Skeletal muscle satellite cell (primary cell): ENCODE measurements around the gene CGB8.
A peak's percentile ranks its signal among the peaks of the same experiment; 100 is the strongest.
"Not testable (repeated sequence)": the region's sequence is repeated elsewhere in the genome, so short reads cannot be mapped to it uniquely, and the experiment has no call there.

Experiments used
- H3K27me3 ChIP-seq: 2 replicates; pipeline ENCODE4 v1.7.0; 2013; ENCODE audit warnings: low read length; ENCODE audit not compliant: control insufficient read depth, insufficient read depth
- H3K36me3 ChIP-seq: 2 replicates; pipeline ENCODE4 v1.7.0; 2013; ENCODE audit warnings: mild to moderate bottlenecking, control low read depth, low read length; ENCODE audit not compliant: insufficient read depth
- H3K4me1 ChIP-seq: 2 replicates; pipeline ENCODE4 v1.7.0; 2013; ENCODE audit warnings: low read length; ENCODE audit not compliant: control insufficient read depth, insufficient read depth
- H3K4me2 ChIP-seq: 2 replicates; pipeline ENCODE4 v1.7.0; 2013; ENCODE audit warnings: mild to moderate bottlenecking, low read length
- H3K4me3 ChIP-seq: 2 replicates; pipeline ENCODE4 v1.7.0; 2013; ENCODE audit warnings: low read length
- H3K9ac ChIP-seq: 2 replicates; pipeline ENCODE4 v1.7.0; 2013; ENCODE audit warnings: mild to moderate bottlenecking, low read depth, low read length, moderate library complexity
- H3K9me3 ChIP-seq: replicated peaks from 2 replicates; pipeline ENCODE4 v1.7.0; 2013; ENCODE audit warnings: mild to moderate bottlenecking, control low read depth, low read length

The CGB8 gene

GRCh38 chr19:49022116-49022515 lies 26.8 kb downstream of the CGB8 start:
- Histone ChIP-seq H3K27me3 (no peaks in the 10 kb centered on the region), H3K9me3 (no peaks in the 10 kb centered on the region), H3K9ac (no peak overlapping the region), H3K4me2 (no peak overlapping the region), H3K4me3 (no peak overlapping the region), H3K36me3 (no peaks in the 10 kb centered on the region), H3K4me1 (peaks cover 24% of the 10 kb centered on the region)

- Histone ChIP-seq H3K27me3 (no peaks in the 10 kb centered on the region), H3K4me3 (no peak overlapping the region), H3K4me1 (peaks cover 24% of the 10 kb centered on the region), H3K4me2 (no peak overlapping the region), H3K36me3 (no peaks in the 10 kb centered on the region), H3K9me3 (no peaks in the 10 kb centered on the region), H3K9ac (no peak overlapping the region)
These were observed 27.7 kb downstream of the CGB8 start for GRCh38 chr19:49020931-49021895.

- Histone ChIP-seq H3K4me1 (peaks cover 21% of the 10 kb centered on the region), H3K27me3 (no peaks in the 10 kb centered on the region), H3K36me3 (peaks cover 7% of the 10 kb centered on the region), H3K9ac (no peak overlapping the region), H3K4me2 (no peak overlapping the region), H3K4me3 (no peak overlapping the region), H3K9me3 (no peaks in the 10 kb centered on the region)
These were observed 28.6 kb downstream of the CGB8 start for GRCh38 chr19:49020342-49020741.

GRCh38 chr19:49019242-49019932 lies 29.5 kb downstream of the CGB8 start:
- no peaks in the 10 kb centered on the region for H3K9me3 ChIP-seq
- H3K4me1 ChIP-seq = peaks cover 21% of the 10 kb centered on the region
- peak overlapping the region; percentile 59 for H3K9ac ChIP-seq
- H3K36me3 ChIP-seq = peaks cover 16% of the 10 kb centered on the region
- no peaks in the 10 kb centered on the region for H3K27me3 ChIP-seq
- peak overlapping the region; percentile 93 for H3K4me2 ChIP-seq
- H3K4me3 ChIP-seq = peak overlapping the region; percentile 68

- Histone ChIP-seq H3K4me3 (peak overlapping the region; percentile 68), H3K36me3 (peaks cover 23% of the 10 kb centered on the region), H3K4me2 (peak overlapping the region; percentile 93), H3K9ac (peak overlapping the region; percentile 59), H3K4me1 (peaks cover 21% of the 10 kb centered on the region)
- not testable (repeated sequence) for H3K27me3 ChIP-seq, H3K9me3 ChIP-seq
These were observed 30.3 kb downstream of the CGB8 start for GRCh38 chr19:49018388-49019241.

GRCh38 chr19:49017666-49018351 lies 31.1 kb downstream of the CGB8 start:
- peaks cover 28% of the 10 kb centered on the region for H3K36me3 ChIP-seq
- peak overlapping the region; percentile 93 for H3K4me2 ChIP-seq
- no peaks in the 10 kb centered on the region for H3K27me3 ChIP-seq
- peak overlapping the region; percentile 68 for H3K4me3 ChIP-seq
- peak overlapping the region; percentile 59 for H3K9ac ChIP-seq
- H3K4me1 ChIP-seq = peaks cover 21% of the 10 kb centered on the region
- H3K9me3 ChIP-seq = no peaks in the 10 kb centered on the region

GRCh38 chr19:49017041-49017665 lies 31.8 kb downstream of the CGB8 start, which contains the start of gene LHB:
Gene LHB, minus strand, starts transcription at chr19:49017091. Its CDS starts 10 bp downstream, at chr19:49017081.
- Histone ChIP-seq H3K4me2 (peak within 1 kb of the TSS; percentile 93), H3K4me3 (peak within 1 kb of the TSS; percentile 68), H3K9ac (peak within 1 kb of the TSS; percentile 59), H3K36me3 (peaks cover 34% of the 10 kb centered on the region), H3K4me1 (peaks cover 21% of the 10 kb centered on the region), H3K27me3 (no peaks in the 10 kb centered on the region), H3K9me3 (no peaks in the 10 kb centered on the region)

- peaks cover 41% of the 10 kb centered on the region for H3K36me3 ChIP-seq
- no peaks in the 10 kb centered on the region for H3K27me3 ChIP-seq
These were observed 32.7 kb downstream of the CGB8 start for GRCh38 chr19:49016067-49016839.

GRCh38 chr19:49014870-49015255 lies 34.0 kb downstream of the CGB8 start:
- peaks cover 52% of the 10 kb centered on the region for H3K36me3 ChIP-seq
- H3K4me3 ChIP-seq = no peak overlapping the region
- H3K9me3 ChIP-seq = no peaks in the 10 kb centered on the region
- peaks cover 21% of the 10 kb centered on the region for H3K4me1 ChIP-seq
- H3K27me3 ChIP-seq = no peaks in the 10 kb centered on the region
- no peak overlapping the region for H3K9ac ChIP-seq
- no peak overlapping the region for H3K4me2 ChIP-seq

More at GRCh38 chr19:49016067-49016839, 32.7 kb downstream of the CGB8 start:
- Histone ChIP-seq H3K9me3 (no peaks in the 10 kb centered on the region), H3K4me2 (no peak overlapping the region), H3K9ac (no peak overlapping the region), H3K4me3 (no peak overlapping the region), H3K4me1 (peaks cover 21% of the 10 kb centered on the region)
